Measurements from ENCODE around the gene DEFB119. TPM values are rescaled to one million over a fixed set of nuclear protein-coding genes. Genes with fewer than 3 reads are reported as not detected.

DEFB119 gene
- total and polyA plus RNA-seq, 9 of the 15 experiments (the other 6 are each of a cell fraction or from before 2014, with no cell fraction given): not detected

GRCh38 chr20:31430568-31431115 lies 40.3 kb upstream of the DEFB119 start:
- Histone ChIP-seq H4K20me1 (replicated peaks; ENCODE audit: control insufficient read depth, insufficient read depth, low read length) (no peaks in the 10 kb centered on the region), H3K4me1 (replicated peaks in 1 of 2; ENCODE audit: control insufficient read depth in 2 of 2, insufficient read depth in 2 of 2, low read length in 2 of 2) (no peaks in the 10 kb centered on the region), H3K4me2 (ENCODE audit: insufficient read depth, low read length) (no peak overlapping the region), H3K27me3 (ENCODE audit: control insufficient read depth in 2 of 2, insufficient read depth in 2 of 2, low read length in 2 of 2) (peaks cover 4 to 11% of the 10 kb centered on the region in 2 experiments), H2AFZ (ENCODE audit: low read depth, low read length) (no peak overlapping the region), H3K79me2 (ENCODE audit: control insufficient read depth, insufficient read depth, low read length) (no peaks in the 10 kb centered on the region), H3K9me3 (replicated peaks; ENCODE audit: control insufficient read depth, insufficient read depth, low read depth, low read length) (no peaks in the 10 kb centered on the region), H3K27ac (ENCODE audit: extremely low read depth, low read depth, low read length) (no peak overlapping the region), H3K9me1 (ENCODE audit: control insufficient read depth, insufficient read depth, low read length) (no peaks in the 10 kb centered on the region), H3K4me3 (no peak overlapping the region), H3K36me3 (ENCODE audit: control insufficient read depth, insufficient read depth, low read length) (no peaks in the 10 kb centered on the region), H3K9ac (ENCODE audit: insufficient read depth in 1 of 2, low read depth in 2 of 2, low read length in 2 of 2) (no peak overlapping the region)
- no peak for ATAC-seq
- CTCF ChIA-PET (ENCODE audit: low intra/inter-chr PET ratio): no interaction called here
- 0% methylated on average over 4 of the region's 4 CpGs for WGBS (ENCODE audit: insufficient coverage, low coverage, missing lambda C conversion rate)
- in situ Hi-C loops (cut with MboI) (no loop called here), intact Hi-C loops (cut with micrococcal nuclease) (no loop called here)
- FAIRE-seq: no peak
- POLR2A ChIA-PET: no interaction called here
- DNase-seq (ENCODE audit: extremely low read depth in 1 of 4, low spot score in 3 of 4): no peak
- BruUV-seq (replicated peaks): no TSS peak
- TF ChIP-seq ZNF707 (CRISPR knock-in tag; conservative IDR thresholded peaks at IDR 0.05): no peak
- TF ChIP-seq GATAD2B (IDR thresholded peaks at IDR 0.05; ENCODE audit: borderline replicate concordance): no peak
- no peak for TF ChIP-seq ZBTB40 (IDR thresholded peaks at IDR 0.05)
- no peak for TF ChIP-seq ZBTB40 (CRISPR knock-in tag; IDR thresholded peaks at IDR 0.05)
- TF ChIP-seq ZNF316 (IDR thresholded peaks at IDR 0.05): peak; percentile 72
- peak; percentile 38; the same call in 1 of the 2 replicates for TF ChIP-seq MAFG (tag; conservative IDR thresholded peaks at IDR 0.05)
- no peak for TF ChIP-seq CREB5 (CRISPR knock-in tag; IDR thresholded peaks at IDR 0.05)
- peak; percentile 58; the same call in 1 of the 2 replicates for TF ChIP-seq C11orf30 (IDR thresholded peaks at IDR 0.05; ENCODE audit: low read depth)
- no peak for TF ChIP-seq NFXL1 (CRISPR knock-in tag; IDR thresholded peaks at IDR 0.05)
- no peak for TF ChIP-seq CTCF (IDR thresholded peaks at IDR 0.05 in 2 of 3, conservative IDR thresholded peaks at IDR 0.05 in 1 of 3; ENCODE audit: insufficient read depth in 2 of 3, low read depth in 1 of 3, low read length in 3 of 3)
